Right lung (tissue), 5 donors: ENCODE results near the gene LY6G6C. TPM values are rescaled to one million over a fixed set of nuclear protein-coding genes. Genes with fewer than 3 reads are reported as not detected.
"Not testable (repeated sequence)": the region's sequence is repeated elsewhere in the genome, so short reads cannot be mapped to it uniquely, and the experiment has no call there.

Source experiments
- DNase-seq, 2 donors: peaks; one replicate each; pipeline ENCODE4 v3.0.0-alpha.2; 2013
- polyA plus RNA-seq, 5 donors: library from polyadenylated mRNA; unstranded; fragments of 120-200 nt; gene quantifications; one replicate each; pipeline versions ENCODE4 v1.2.1 to v1.2.3, GENCODE V29; 2013; ENCODE audit warnings: inconsistent platforms in 1 of 5, low replicate concordance in 1 of 5; ENCODE audit not compliant: insufficient read length in 5 of 5, insufficient read depth in 1 of 5

LY6G6C gene
- polyA plus RNA-seq, 5 donors: 0.39 to 0.93 (median 0.65) TPM

DNA sequence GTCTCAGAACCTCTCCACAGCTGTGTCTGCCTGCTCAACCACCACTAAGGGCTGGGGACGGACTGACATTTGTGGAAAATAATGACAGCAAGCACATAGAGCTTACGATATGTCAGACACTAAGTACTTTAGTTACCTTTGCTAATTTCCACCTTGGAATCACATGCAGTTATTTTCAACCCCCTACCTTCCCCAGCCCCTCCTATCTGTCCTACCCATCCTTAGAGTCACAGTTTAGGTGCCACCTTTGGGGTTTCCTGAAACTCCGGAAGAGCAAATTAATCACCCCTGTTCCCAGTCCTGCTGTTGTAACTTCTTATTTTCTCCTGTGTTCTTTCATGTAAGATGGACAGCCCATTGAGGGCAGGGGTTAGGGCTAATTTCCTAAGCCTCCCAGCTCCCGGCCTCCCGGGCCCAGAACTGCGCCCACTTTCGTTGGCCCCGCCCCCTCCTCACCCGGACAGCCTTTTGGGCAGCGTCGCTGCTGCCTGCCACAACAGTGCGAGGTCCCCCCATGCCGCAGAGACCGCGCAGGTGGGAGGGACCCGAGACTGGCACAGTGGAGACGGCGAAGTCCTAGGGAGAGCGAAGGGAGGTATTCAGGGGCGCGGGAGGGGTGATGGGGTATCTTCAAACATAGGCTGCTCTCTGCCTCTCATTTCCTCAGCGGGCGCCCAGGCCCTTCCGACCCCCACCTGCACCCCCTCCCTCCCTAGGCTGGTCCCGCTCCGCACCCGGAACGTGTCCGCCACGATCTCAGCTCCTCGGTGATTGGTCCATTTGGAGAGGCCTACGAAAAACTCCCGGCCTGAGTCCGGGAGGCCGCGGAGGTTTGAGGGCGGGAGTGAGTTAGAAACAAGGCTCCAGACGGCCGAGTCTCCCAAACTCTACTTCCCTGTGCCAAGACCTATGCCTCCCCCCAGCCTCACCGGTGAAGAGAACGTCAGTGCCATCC is 6.4 kb upstream of the LY6G6C start:
- DNase-seq: no peak

- DNase-seq: no peak
Measured at GRCh38 chr6:31727034-31727716, 5.6 kb upstream of the LY6G6C start.

GRCh38 chr6:31725502-31726350 is 4.2 kb upstream of the LY6G6C start:
- DNase-seq: no peak

- DNase-seq: no peak
Measured at GRCh38 chr6:31723980-31724691, 2.6 kb upstream of the LY6G6C start.

DNA sequence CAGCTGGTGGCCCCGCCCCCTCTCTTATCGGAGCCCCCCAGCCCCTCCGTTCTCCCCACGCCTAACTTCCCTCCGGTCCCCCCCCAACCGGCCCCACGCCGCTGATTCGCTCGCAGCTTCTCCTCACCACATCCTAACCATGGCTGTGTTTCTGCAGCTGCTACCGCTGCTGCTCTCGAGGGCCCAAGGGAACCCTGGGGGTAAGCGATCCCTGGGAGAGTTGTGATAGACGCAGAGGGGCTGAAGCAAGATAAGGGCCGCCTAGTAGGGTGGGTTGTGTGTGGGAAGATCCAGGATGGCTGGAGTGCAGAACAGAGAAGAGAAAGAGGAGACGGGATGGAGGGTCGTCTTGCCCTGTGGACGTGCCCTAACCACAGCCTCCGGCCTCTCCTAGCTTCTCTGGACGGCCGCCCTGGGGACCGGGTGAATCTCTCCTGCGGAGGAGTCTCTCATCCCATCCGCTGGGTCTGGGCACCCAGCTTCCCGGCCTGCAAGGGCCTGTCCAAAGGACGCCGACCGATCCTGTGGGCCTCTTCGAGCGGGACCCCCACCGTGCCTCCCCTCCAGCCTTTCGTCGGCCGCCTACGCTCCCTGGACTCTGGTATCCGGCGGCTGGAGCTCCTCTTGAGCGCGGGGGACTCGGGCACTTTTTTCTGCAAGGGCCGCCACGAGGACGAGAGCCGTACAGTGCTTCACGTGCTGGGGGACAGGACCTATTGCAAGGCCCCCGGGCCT is 1.9 kb upstream of the LY6G6C start, which contains the start of gene MPIG6B:
TSS of gene MPIG6B (plus strand) at position 129 of the 735 bp plus-strand sequence. CDS start at position 140, 11 bp downstream.
- no peak for DNase-seq

DNA sequence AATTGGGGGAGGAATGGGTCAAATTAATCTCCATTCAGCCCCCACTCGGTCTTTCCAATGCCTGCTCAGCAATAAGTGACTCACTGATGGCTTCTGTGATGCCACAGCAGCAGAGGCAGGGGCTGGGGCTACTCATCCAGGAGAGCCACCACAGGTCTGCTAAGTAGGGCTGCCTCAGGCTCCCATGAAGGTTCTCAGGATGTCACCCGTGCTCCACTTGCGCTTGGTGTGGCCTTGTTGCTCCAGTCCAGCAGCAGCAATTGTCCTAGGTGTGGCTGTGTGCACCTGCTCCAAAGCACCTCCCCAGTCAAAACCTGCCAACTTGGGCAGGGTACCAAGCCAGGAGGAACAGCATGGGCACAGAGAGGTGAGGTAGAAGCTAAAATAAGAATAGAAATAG is 627 bp upstream of the LY6G6C start:
- no peak for DNase-seq

DNA sequence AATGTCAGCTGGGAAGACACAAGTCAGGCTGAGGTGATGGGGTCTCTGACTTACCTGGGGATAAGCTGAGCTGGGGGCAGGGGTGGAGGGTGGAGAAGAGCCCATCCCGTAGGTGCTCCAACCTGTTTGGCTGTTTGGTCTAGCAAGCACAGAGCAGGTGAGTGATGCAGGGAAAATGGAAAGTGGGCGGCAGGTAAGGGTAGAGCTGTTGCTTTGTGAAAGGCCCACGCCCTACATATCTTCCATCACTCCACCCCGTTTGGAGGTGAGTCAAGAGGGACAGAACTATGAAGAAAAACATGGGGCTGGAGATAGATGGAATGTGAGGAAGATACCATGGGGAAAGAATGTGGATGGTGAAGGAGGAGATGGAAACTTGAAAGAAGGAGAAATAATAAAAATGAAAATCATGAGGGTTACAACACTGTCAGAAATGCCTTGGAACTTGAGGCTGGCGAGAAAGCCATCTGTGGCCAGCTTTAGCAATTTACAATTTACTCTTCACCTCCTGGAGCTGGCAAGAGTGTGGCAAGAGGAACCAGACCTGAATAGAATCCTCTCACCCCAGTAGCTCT is 1.3 kb downstream of the LY6G6C start:
- no peak for DNase-seq

DNA sequence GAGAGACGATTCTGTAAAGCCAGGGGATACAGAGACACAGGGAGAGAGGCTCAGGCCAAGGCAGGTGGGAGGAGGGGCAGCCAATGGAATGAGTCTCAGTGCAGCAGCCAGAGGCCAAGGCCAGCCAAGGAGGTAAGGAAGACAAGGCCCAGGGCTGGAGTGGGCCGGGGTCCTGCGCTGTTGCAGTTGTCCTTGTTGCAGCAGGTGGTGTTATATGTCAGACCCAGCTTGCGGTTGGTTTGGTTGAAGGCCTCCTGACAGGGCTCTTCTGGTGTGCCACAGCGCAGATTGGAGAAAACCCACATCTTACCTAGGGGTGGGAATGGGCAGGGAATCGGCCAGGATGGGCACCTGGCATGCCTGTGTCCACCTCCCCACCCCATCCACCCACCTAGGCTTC is 2.5 kb downstream of the LY6G6C start:
- no peak for DNase-seq

GRCh38 chr6:31718265-31718664 is 3.3 kb downstream of the LY6G6C start:
- peak in 1 of 2 donors; percentile 49 for DNase-seq

DNA sequence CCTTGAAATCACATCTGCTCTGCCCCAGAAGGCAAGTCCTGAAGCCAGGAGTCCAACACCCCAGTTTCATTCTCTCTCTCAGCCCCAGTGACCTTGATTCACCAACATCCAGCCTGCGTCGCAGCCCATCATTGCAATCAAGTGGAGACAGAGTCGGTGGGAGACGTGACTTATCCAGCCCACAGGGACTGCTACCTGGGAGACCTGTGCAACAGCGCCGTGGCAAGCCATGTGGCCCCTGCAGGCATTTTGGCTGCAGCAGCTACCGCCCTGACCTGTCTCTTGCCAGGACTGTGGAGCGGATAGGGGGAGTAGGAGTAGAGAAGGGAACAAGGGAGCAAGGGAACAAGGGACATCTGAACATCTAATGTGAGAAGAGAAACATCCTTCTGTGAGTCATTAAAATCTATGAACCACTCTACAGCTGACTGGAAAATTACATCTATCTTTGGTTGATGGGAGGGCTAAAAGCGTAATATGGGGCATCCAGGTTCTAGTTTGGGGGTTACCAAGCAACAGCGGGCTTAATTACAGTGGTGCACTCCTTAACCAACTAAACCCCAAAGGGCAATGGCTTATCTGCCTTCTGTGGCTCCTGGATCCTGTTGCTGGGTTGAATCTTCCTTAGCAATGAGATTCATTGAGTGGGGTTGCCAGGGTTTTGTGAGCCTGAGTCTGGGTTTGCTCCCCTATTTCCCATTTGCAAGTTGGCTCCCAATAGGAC is 3.9 kb downstream of the LY6G6C start:
- DNase-seq: no peak

DNA sequence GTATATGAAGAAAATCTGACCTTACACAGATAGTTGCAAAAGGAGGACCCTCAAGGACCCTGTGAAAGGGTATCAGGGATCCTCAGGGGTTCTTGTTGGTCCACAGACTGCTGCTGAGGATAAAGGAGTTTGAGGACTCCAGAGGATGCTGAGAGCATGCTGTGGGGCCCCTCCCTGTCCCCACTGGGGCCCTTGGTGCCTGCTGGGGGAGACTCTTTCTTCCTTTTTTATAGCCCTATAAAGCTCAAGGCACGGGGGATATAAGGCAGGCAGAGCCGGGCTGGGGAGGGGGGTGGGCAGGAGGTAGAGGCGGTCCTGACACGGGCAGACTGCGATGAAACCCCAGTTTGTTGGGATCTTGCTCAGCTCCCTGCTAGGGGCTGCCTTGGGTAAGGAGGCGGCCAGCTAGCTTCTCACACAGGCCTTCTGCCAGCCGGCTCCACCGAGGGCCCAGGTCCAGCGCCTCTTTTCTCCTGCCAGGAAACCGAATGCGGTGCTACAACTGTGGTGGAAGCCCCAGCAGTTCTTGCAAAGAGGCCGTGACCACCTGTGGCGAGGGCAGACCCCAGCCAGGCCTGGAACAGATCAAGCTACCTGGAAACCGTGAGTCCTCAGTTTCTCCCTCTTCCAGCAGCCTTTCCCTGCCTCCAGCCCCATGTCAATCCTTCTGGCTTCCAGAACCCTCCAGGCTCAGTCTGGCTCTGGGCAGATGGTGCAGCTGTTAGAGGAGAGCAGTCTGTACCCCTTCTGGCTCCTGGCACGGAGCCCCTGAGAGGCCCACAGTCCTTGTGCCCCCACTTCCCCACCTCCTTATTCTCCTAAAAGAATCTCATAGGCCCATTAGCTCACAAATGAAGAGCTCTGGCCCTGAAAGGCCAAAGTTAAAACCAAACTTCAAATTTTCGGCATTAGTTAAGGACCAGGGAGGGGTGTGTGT is 6.3 kb downstream of the LY6G6C start, which contains the start of gene LY6G6D:
TSS of gene LY6G6D (plus strand) at position 327 of the 937 bp plus-strand sequence. CDS start at position 335, 8 bp downstream.
- DNase-seq: no peak

DNA sequence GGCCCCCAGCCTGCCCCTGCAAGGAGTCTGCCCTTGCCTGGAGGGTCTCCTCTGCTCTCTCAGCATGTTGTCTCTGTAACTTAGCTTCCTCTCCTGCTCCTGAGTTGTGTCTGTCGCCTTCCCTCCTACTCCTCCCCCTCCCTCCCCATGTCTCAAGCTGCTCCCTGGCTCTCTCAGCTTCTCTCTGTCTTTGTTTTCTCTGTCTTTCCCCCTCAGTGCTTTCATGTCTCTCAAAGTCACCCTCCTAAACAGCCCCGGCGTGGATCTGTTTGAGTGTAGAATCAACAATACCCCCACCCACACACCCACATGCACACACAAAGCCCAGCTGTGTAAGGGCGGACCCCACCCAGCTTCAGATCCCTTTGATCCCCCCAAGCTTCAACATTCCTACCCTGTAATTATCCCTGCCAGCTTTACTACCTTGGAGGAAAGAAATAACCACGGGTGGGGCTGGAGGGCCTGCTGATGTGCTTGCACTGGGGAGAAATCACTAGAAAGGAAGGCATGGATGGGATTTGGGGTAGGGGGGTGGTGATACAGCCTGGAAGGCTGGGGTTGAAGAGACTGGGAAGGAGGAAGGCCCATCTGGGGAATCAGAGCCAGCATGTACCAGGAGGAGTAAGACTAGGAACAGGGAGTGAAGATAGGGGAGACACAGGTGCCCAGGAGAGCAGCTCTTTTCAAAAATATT is 7.4 kb downstream of the LY6G6C start:
- DNase-seq: no peak

GRCh38 chr6:31713465-31713864 is 8.1 kb downstream of the LY6G6C start:
- DNase-seq: no peak

GRCh38 chr6:31712296-31712695 is 9.2 kb downstream of the LY6G6C start:
- no peak for DNase-seq

- no peak for DNase-seq
Measured at GRCh38 chr6:31711233-31711632, 10.3 kb downstream of the LY6G6C start.

DNA sequence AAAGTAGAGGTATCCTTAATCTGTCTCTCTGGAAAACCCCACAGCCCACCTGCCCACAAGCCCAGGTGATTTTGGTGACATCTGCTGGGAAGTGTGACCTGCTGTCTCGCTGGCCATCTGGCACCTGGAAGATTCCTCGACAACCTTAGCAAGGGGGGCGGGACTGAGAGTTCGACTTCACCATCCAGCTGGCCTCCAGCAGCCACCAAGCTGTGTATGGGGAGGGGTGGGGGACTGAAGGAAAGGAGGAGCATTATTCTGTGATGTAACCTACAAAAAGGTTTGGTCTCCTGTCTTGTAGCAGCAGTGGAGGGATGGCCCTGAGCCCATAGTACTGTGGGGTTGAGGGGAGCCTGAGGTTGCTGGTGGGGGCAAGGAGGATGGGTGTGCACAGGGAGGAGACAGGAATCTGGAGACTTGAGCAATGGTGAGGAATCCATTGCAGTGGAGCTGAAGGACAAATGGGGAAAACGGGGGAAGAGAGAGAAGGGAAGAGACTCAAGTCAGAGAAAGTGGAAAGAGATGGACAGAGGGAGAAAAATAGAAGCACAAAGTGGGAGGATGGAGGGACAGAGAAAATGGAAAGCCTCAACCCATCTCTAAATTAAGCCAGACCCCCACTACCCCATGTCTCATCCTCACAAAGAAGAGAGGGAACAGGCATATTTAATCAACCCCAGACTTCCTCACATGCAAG is 10.9 kb downstream of the LY6G6C start:
- DNase-seq: no peak

- not testable (repeated sequence) for DNase-seq
Measured at GRCh38 chr6:31709157-31709556, 12.4 kb downstream of the LY6G6C start.
